Endodermal cell (in vitro differentiated cells): Measurements from ENCODE around the gene ACTRT2. TPM values are rescaled to one million over a fixed set of nuclear protein-coding genes. Genes with fewer than 3 reads are reported as not detected.

Experiments used
- DNase-seq: peaks from one replicate; pipeline ENCODE4 v3.0.0-alpha.2; 2017
- H3K27ac ChIP-seq: 2 replicates; pipeline ENCODE4 v1.5.1; 2013; ENCODE audit warnings: mild to moderate bottlenecking, low read depth, low read length, moderate library complexity
- H3K27me3 ChIP-seq: 2 replicates; pipeline ENCODE4 v1.6.1; 2013; ENCODE audit warnings: mild to moderate bottlenecking, low read length, moderate library complexity; ENCODE audit not compliant: insufficient read depth, control insufficient read depth, poor library complexity, severe bottlenecking
- H3K36me3 ChIP-seq: 2 replicates; pipeline ENCODE4 v1.7.0; 2013; ENCODE audit warnings: mild to moderate bottlenecking, low read length, moderate library complexity; ENCODE audit not compliant: control insufficient read depth, insufficient read depth
- H3K4me1 ChIP-seq: one replicate; pipeline ENCODE4 v1.7.0; 2013; ENCODE audit warnings: low read length; ENCODE audit not compliant: control insufficient read depth, insufficient read depth
- H3K4me3 ChIP-seq: 2 replicates; pipeline ENCODE4 v1.5.1; 2013; ENCODE audit warnings: mild to moderate bottlenecking, low read length, moderate library complexity
- H3K9ac ChIP-seq: 2 replicates; pipeline ENCODE4 v1.6.1; 2013; ENCODE audit warnings: mild to moderate bottlenecking, low read length, moderate library complexity; ENCODE audit not compliant: poor library complexity, severe bottlenecking; ENCODE audit errors: extremely low read depth
- H3K9me3 ChIP-seq: 2 replicates; pipeline ENCODE4 v1.6.1; 2013; ENCODE audit warnings: mild to moderate bottlenecking, low read length, moderate library complexity; ENCODE audit not compliant: control insufficient read depth
- H3K27ac Mint-ChIP-seq: 2 replicates; pipeline ENCODE4 v1.8.0; 2020; ENCODE audit warnings: mixed read lengths
- H3K27me3 Mint-ChIP-seq: 2 replicates; pipeline ENCODE4 v1.8.0; 2021; ENCODE audit warnings: mild to moderate bottlenecking, mixed read lengths; ENCODE audit not compliant: insufficient read depth
- H3K36me3 Mint-ChIP-seq: 2 replicates; pipeline ENCODE4 v1.8.0; 2020; ENCODE audit warnings: low read depth, mixed read lengths
- H3K4me1 Mint-ChIP-seq: 2 replicates; pipeline ENCODE4 v1.8.0; 2020; ENCODE audit warnings: mixed read lengths
- H3K4me3 Mint-ChIP-seq: 2 replicates; pipeline ENCODE4 v1.8.0; 2020; ENCODE audit warnings: mild to moderate bottlenecking, moderate library complexity, mixed read lengths
- H3K9me3 Mint-ChIP-seq: 2 replicates; pipeline ENCODE4 v1.8.0; 2020; ENCODE audit warnings: mild to moderate bottlenecking, mixed read lengths
- CTCF ChIP-seq: fragments of 200-600 bp; sonication (generic); conservative IDR thresholded peaks from 2 replicates; pipeline ENCODE4 v1.5.0; 2021; ENCODE audit warnings: antibody characterized with exemption, mild to moderate bottlenecking
- WGBS, 2 experiments: methylation state at CpG; one replicate each; pipeline versions ENCODE4 v1.1.5 to v1.1.7; 2013; ENCODE audit warnings: missing lambda C conversion rate in 2 of 2, mixed read lengths in 1 of 2; ENCODE audit not compliant: insufficient coverage in 1 of 2, insufficient read length in 1 of 2; 5-methylcytosine and 5-hydroxymethylcytosine counted together
- total RNA-seq, 2 donors: library from RNA; stranded (reverse); fragmentation: NEBNext Ultra II Directional in 1 of 2; extraction: Animal tissue kit (Norgen Biotek cat#: 25700) in 1 of 2; gene quantifications; 2 replicates in 1 of 2; 3 replicates in 1 of 2; pipeline ENCODE4 v1.2.1, GENCODE V29; 2021

ACTRT2 gene
- total RNA-seq, 2 donors from 2014 or later = not detected

DNA sequence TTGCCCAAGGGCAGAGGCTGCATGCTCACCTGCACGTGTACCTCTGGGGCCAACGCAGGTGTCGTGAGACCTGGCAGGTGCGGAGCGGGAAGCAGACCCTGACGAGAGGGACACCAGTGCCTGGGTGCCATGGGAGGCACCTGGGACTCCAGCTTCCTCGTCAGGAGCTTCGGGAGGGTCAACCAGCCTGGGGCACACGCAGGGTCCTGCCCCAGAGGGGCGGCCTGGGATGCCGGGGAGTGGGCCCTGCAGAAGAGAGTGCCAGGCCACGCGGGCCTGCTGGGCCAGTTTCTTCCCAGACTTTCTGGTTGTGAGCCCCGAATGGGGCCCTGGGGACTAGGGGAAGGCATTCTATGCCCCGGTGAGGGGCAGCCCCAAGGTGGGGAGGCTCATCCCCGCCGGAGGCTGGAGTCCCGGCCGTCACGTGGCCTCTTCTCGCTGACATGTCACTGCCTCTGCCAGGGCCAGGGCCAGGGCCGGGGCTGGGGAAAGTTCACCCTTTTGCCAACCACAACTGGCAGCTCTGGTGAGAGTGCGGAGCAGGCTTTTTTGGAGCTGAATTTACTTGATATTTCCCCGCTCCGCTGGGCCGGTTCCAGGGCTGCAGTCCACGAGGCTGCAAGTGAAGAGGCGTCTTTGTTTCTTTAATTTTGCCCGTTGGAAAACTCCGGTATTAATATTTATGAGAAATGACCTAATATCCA, 38.5 kb upstream of the ACTRT2 start:
- Mint-ChIP-seq H3K4me3 (no peak overlapping the region), H3K4me1 (no peaks in the 10 kb centered on the region), H3K27me3 (no peaks in the 10 kb centered on the region), H3K36me3 (peaks cover 5% of the 10 kb centered on the region), H3K9me3 (peaks cover 90% of the 10 kb centered on the region), H3K27ac (no peak overlapping the region)
- H3K27ac ChIP-seq = no peak overlapping the region
- H3K4me3 ChIP-seq = no peak overlapping the region
- no peaks in the 10 kb centered on the region for H3K36me3 ChIP-seq
- DNase-seq = no peak
- 86 to 90% methylated on average over 21 to 30 of the region's 30 CpGs for WGBS, 2 experiments
- H3K4me1 ChIP-seq = no peaks in the 10 kb centered on the region
- no peaks in the 10 kb centered on the region for H3K27me3 ChIP-seq
- peaks cover 37% of the 10 kb centered on the region for H3K9me3 ChIP-seq
- no peak for TF ChIP-seq CTCF
- no peak overlapping the region for H3K9ac ChIP-seq

- Mint-ChIP-seq H3K4me1 (no peaks in the 10 kb centered on the region), H3K27ac (no peak overlapping the region), H3K9me3 (peaks cover 91% of the 10 kb centered on the region), H3K4me3 (no peak overlapping the region), H3K27me3 (no peaks in the 10 kb centered on the region), H3K36me3 (peaks cover 5% of the 10 kb centered on the region)
- Histone ChIP-seq H3K27me3 (no peaks in the 10 kb centered on the region), H3K9ac (no peak overlapping the region), H3K4me3 (no peak overlapping the region), H3K9me3 (peaks cover 36% of the 10 kb centered on the region), H3K4me1 (no peaks in the 10 kb centered on the region), H3K36me3 (no peaks in the 10 kb centered on the region), H3K27ac (no peak overlapping the region)
- 89 to 93% methylated on average over 9 to 15 of the region's 15 CpGs for WGBS, 2 experiments
- no peak for DNase-seq
- TF ChIP-seq CTCF = no peak
Measured at GRCh38 chr1:2983319-2983705, 38.0 kb upstream of the ACTRT2 start.

GRCh38 chr1:2983706-2984398, 37.4 kb upstream of the ACTRT2 start:
- Histone ChIP-seq H3K4me1 (no peaks in the 10 kb centered on the region), H3K36me3 (no peaks in the 10 kb centered on the region), H3K9me3 (peaks cover 36% of the 10 kb centered on the region), H3K27me3 (no peaks in the 10 kb centered on the region), H3K27ac (no peak overlapping the region), H3K4me3 (no peak overlapping the region), H3K9ac (no peak overlapping the region)
- Mint-ChIP-seq H3K4me3 (no peak overlapping the region), H3K36me3 (peaks cover 5% of the 10 kb centered on the region), H3K27me3 (no peaks in the 10 kb centered on the region), H3K4me1 (no peaks in the 10 kb centered on the region), H3K27ac (no peak overlapping the region), H3K9me3 (peaks cover 93% of the 10 kb centered on the region)
- no peak for DNase-seq
- WGBS, 2 experiments = 69 to 73% methylated on average over 10 to 21 of the region's 21 CpGs
- no peak for TF ChIP-seq CTCF
